Ishikawa (cell line): Measurements from ENCODE around the gene MYCL.

ENCODE experiments used
- CREB1 ChIP-seq: IDR thresholded peaks from 2 replicates; pipeline ENCODE4 v1.6.1; 2012; ENCODE audit warnings: low read depth
- EP300 ChIP-seq: IDR thresholded peaks from 2 replicates; pipeline ENCODE4 v1.6.1; 2012; ENCODE audit warnings: borderline replicate concordance
- FOXM1 ChIP-seq: IDR thresholded peaks from 2 replicates; pipeline ENCODE4 v1.6.1; 2012; ENCODE audit warnings: low read depth, borderline replicate concordance

GRCh38 chr1:39857126-39857878, 44.4 kb downstream of the MYCL start:
- TF ChIP-seq CREB1 (no peak), FOXM1 (no peak), EP300 (no peak)
